D341Med (cell line): ENCODE results near the gene SLC16A12.

Experiments used
- DNase-seq: peaks from one replicate; pipeline ENCODE4 v3.0.0; 2012; ENCODE audit warnings: low spot score

SLC16A12 gene

GRCh38 chr10:89535171-89536012 lies at the start of gene SLC16A12:
Gene SLC16A12, minus strand, starts transcription at chr10:89535594. Its CDS starts 73,016 bp downstream, at chr10:89462578.
- peak; percentile 54 for DNase-seq

GRCh38 chr10:89582022-89582421 lies 46.6 kb upstream of the SLC16A12 start:
- DNase-seq = no peak

GRCh38 chr10:89580243-89580642 lies 44.8 kb upstream of the SLC16A12 start:
- no peak for DNase-seq

GRCh38 chr10:89576696-89577095 lies 41.3 kb upstream of the SLC16A12 start:
- DNase-seq = no peak

- DNase-seq = no peak
Observed at GRCh38 chr10:89576022-89576421, 40.6 kb upstream of the SLC16A12 start.

GRCh38 chr10:89575031-89575430 lies 39.6 kb upstream of the SLC16A12 start:
- no peak for DNase-seq

- DNase-seq = no peak
Observed at GRCh38 chr10:89574368-89574767, 39.0 kb upstream of the SLC16A12 start.

GRCh38 chr10:89567576-89568245 lies 32.3 kb upstream of the SLC16A12 start:
- no peak for DNase-seq

GRCh38 chr10:89566992-89567391 lies 31.6 kb upstream of the SLC16A12 start:
- no peak for DNase-seq

GRCh38 chr10:89566095-89566950 lies 30.9 kb upstream of the SLC16A12 start:
- no peak for DNase-seq

- no peak for DNase-seq
Observed at GRCh38 chr10:89565180-89565579, 29.8 kb upstream of the SLC16A12 start.

GRCh38 chr10:89563861-89564478 lies 28.6 kb upstream of the SLC16A12 start:
- DNase-seq = peak; percentile 29

GRCh38 chr10:89563311-89563710 lies 27.9 kb upstream of the SLC16A12 start:
- DNase-seq = no peak

GRCh38 chr10:89556600-89556999 lies 21.2 kb upstream of the SLC16A12 start:
- DNase-seq = no peak

GRCh38 chr10:89555688-89556445 lies 20.5 kb upstream of the SLC16A12 start:
- DNase-seq = no peak

- no peak for DNase-seq
Observed at GRCh38 chr10:89554433-89554832, 19.0 kb upstream of the SLC16A12 start.

GRCh38 chr10:89553064-89553734 lies 17.8 kb upstream of the SLC16A12 start:
- DNase-seq = no peak

- DNase-seq = no peak
Observed at GRCh38 chr10:89552213-89552612, 16.8 kb upstream of the SLC16A12 start.

GRCh38 chr10:89550509-89550908 lies 15.1 kb upstream of the SLC16A12 start:
- DNase-seq = no peak

GRCh38 chr10:89549510-89549909 lies 14.1 kb upstream of the SLC16A12 start:
- DNase-seq = no peak

GRCh38 chr10:89548673-89549072 lies 13.3 kb upstream of the SLC16A12 start:
- no peak for DNase-seq
